Measurements from ENCODE around the gene MAB21L4. TPM values are rescaled to one million over a fixed set of nuclear protein-coding genes. Genes with fewer than 3 reads are reported as not detected.

MAB21L4 gene
- total and polyA plus RNA-seq, 2 donors (not counting 3 experiments of a cell fraction or from before 2014, with no cell fraction given) = not detected

GRCh38 chr2:240850026-240850425, 45.9 kb downstream of the MAB21L4 start:
- no peaks in the 10 kb centered on the region for H3K27me3 ChIP-seq (ENCODE audit: control insufficient read depth in 2 of 2, insufficient read depth in 2 of 2, low read length in 2 of 2)
- no peaks in the 10 kb centered on the region for H4K20me1 ChIP-seq (replicated peaks; ENCODE audit: control insufficient read depth, extremely low read depth, insufficient read depth, low read length)
- H3K36me3 ChIP-seq (ENCODE audit: control insufficient read depth in 2 of 2, extremely low read depth in 1 of 2, insufficient read depth in 2 of 2, low read length in 2 of 2) = no peaks in the 10 kb centered on the region
- no peak overlapping the region for H3K4me2 ChIP-seq (ENCODE audit: insufficient read depth, low read length)
- FAIRE-seq (no peak), DNase-seq (ENCODE audit: low read depth, low spot score) (no peak)
- no peak overlapping the region for H2AFZ ChIP-seq (ENCODE audit: low read depth, low read length)
- no peaks in the 10 kb centered on the region for H3K79me2 ChIP-seq (ENCODE audit: control insufficient read depth, insufficient read depth, low read length)
- H3K4me3 ChIP-seq (replicated peaks in 1 of 3; ENCODE audit: insufficient read depth in 1 of 3, low read depth in 1 of 3, low read length in 3 of 3) = no peak overlapping the region
- H3K9ac ChIP-seq (replicated peaks; ENCODE audit: extremely low read depth, insufficient read depth, low read length) = no peak overlapping the region
- intact Hi-C loops (cut with micrococcal nuclease) (loop anchor here (10.0 kb wide), 2 partner anchors 295 to 465 kb away; partner anchors contain the start of genes HDLBP, PASK and SEPTIN2), dilution Hi-C loops (cut with MboI; ENCODE audit: extremely low pct_ligation_motif_present, low sequenced_read_pairs) (no loop called here)
- no peaks in the 10 kb centered on the region for H3K9me3 ChIP-seq (replicated peaks; ENCODE audit: control insufficient read depth, insufficient read depth, low read length)
- H3K27ac ChIP-seq (ENCODE audit: insufficient read depth, low read depth, low read length) = no peak overlapping the region
- no peaks in the 10 kb centered on the region for H3K9me1 ChIP-seq (replicated peaks; ENCODE audit: control insufficient read depth, extremely low read depth, insufficient read depth, low read length)
- POLR2A ChIA-PET = no interaction called here
- H3K4me1 ChIP-seq (ENCODE audit: control insufficient read depth, extremely low read depth, insufficient read depth, low read length) = no peaks in the 10 kb centered on the region
- BruUV-seq (replicated peaks) = no TSS peak
- no peak for TF ChIP-seq CTCF (IDR thresholded peaks at IDR 0.05; ENCODE audit: extremely low read depth in 1 of 2, insufficient read depth in 1 of 2, low read depth in 1 of 2, low read length in 2 of 2)
- no peak for TF ChIP-seq GATA2 (IDR thresholded peaks at IDR 0.05; ENCODE audit: insufficient read depth, insufficient read length, low read depth, low read length)
- no peak for TF ChIP-seq FOS (IDR thresholded peaks at IDR 0.05; ENCODE audit: borderline replicate concordance, insufficient read depth, low read length)
- TF ChIP-seq JUN (IDR thresholded peaks at IDR 0.05; ENCODE audit: borderline replicate concordance, insufficient read depth, insufficient read length, low read depth) = no peak
- no peak for TF ChIP-seq POLR2AphosphoS5 (IDR thresholded peaks at IDR 0.05; ENCODE audit: insufficient read depth, low read depth, low read length)
- CTCF ChIA-PET = interaction anchor here (0.8 to 1.2 kb wide), 3 partner anchors 10 to 228 kb away, joined by 3 to 4 read pairs (median 3); no protein-coding TSS in a partner anchor

Data from endothelial cell of umbilical vein (primary cell).